GM12872 (cell line): Measurements from ENCODE around the gene MYCL.

Experiments
- CTCF ChIP-seq: IDR thresholded peaks from 3 replicates; pipeline ENCODE4 v1.5.1; 2011; ENCODE audit warnings: low read depth, mild to moderate bottlenecking, low read length, moderate library complexity; ENCODE audit not compliant: insufficient read depth

Gene MYCL

DNA sequence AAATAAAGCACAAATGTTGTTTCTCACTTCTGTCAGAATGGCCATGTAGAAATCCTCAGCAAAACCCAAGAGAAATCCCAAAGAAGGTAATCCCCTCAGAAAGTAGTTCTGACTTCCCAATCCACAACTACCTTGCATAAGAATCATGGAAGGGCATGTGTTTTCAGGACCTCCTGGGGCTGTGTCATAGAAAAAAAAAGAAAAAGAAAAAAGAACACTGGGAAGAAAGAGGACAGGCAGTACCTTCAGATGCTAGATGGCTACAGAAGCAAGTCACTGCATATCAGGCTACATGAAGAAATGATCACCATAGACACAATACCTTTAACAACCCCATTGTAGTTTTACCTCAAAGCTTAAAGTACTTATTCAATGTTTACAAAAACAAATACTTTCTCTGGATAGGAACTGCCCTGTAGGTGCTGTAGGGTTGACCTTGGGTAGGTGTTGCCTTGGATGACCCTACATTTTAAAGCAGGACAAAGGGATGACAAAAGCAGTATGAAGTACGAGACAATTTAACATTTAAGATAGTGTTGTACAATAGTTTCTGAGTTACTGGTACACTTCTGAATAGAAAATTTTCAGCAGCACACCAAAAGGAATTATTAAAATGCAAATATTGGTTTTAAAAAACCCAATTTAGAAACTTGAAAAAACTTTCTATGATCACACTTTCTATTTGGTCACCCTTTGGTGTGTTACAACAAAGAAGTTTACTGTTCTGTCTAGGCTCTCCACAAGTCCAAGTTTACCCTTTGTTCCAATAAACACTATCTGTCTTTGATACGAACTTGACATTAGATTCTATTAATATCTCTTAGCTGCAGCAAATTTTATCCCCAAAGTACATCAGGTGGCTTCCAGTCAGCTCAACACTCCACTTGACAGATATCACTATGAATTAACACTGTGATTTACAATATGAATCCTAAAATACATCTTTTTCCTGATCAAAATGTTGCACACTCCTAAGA lies 23.4 kb downstream of the MYCL start:
- no peak for TF ChIP-seq CTCF

GRCh38 chr1:39877231-39877778 lies 24.4 kb downstream of the MYCL start:
- no peak for TF ChIP-seq CTCF

DNA sequence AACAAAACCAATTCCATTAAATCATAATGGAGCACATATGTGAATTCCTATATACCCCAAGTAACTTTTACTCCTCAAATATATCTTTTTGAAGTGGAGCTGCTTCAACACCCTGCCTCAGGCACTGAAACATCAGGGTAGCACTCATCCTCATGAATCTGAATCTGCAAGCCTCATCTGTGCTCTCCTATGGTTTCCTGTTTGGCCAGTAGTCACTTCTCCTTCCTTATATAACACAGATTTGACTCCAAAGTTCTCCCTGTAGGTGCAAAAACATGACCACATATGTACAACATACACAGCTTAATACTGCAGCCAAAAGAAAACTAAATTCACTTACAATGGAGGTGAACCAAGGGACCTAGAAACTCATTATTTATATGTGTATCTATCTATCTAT lies 25.6 kb downstream of the MYCL start:
- no peak for TF ChIP-seq CTCF

DNA sequence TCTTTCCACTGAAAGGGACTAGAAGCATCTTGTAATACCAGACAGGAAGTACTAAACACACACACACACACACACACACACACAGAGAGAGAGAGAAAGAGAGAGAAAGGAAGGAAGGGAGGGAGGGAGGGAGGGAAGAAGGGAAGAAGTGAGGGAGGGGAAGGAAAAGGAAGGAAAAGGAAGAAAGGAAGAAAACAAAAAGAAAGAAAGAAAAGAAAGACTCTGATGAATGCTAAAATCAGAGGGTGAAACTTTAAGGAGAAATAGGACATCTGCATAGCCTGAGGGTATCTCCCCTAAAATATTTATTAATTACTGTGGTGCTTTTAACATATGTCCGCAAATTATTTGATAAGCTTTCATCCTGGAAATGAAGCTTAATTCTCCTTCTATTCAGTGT lies 29.0 kb downstream of the MYCL start:
- TF ChIP-seq CTCF: no peak

DNA sequence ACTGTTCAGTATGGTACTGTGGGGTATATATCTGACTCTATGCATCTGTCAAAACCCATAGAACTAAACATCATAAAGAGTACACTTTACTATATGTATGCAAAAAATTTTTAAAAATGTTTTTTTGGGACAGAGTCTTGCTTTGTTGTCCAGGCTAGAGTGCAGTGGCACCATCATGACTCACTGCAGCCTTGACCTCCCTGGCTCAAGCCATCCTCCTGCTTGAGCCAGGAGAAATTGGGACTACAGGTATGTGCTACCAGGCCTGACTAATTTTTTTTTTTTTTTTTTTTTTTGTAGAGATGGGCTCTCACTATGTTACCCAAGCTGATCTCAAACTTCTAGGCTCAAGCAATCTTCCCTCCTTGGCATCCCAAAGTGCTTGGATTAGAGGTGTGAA lies 29.9 kb downstream of the MYCL start:
- TF ChIP-seq CTCF: no peak

GRCh38 chr1:39866767-39867166 lies 35.0 kb downstream of the MYCL start:
- no peak for TF ChIP-seq CTCF

GRCh38 chr1:39865762-39866161 lies 36.0 kb downstream of the MYCL start:
- TF ChIP-seq CTCF: no peak
